Measurements from ENCODE around the gene IGF2.
A peak's percentile ranks its signal among the peaks of the same experiment; 100 is the strongest.

Gene IGF2

GRCh38 chr11:2169626-2170570 lies 30.7 kb upstream of the IGF2 start:
- DNase-seq: no peak

- no peak for DNase-seq
These were observed 29.8 kb upstream of the IGF2 start for GRCh38 chr11:2169005-2169378.

- DNase-seq: no peak
These were observed 29.3 kb upstream of the IGF2 start for GRCh38 chr11:2168286-2169004.

GRCh38 chr11:2167141-2168045 lies 28.2 kb upstream of the IGF2 start:
- no peak for DNase-seq

- DNase-seq: peak; percentile 22
These were observed 27.1 kb upstream of the IGF2 start for GRCh38 chr11:2166091-2166851.

GRCh38 chr11:2165571-2165970 lies 26.4 kb upstream of the IGF2 start:
- DNase-seq: no peak

GRCh38 chr11:2164861-2165555 lies 25.8 kb upstream of the IGF2 start:
- DNase-seq: no peak

GRCh38 chr11:2164081-2164480 lies 24.9 kb upstream of the IGF2 start:
- DNase-seq: no peak

- no peak for DNase-seq
These were observed 24.3 kb upstream of the IGF2 start for GRCh38 chr11:2163428-2163978.

- no peak for DNase-seq
These were observed 21.6 kb upstream of the IGF2 start, which contains the start of gene INS for GRCh38 chr11:2160736-2161259. Gene INS (minus strand): TSS chr11:2161209. CDS start chr11:2160971, 238 bp downstream.

- no peak for DNase-seq
These were observed 20.6 kb upstream of the IGF2 start for GRCh38 chr11:2159536-2160413.

- no peak for DNase-seq
These were observed 19.8 kb upstream of the IGF2 start for GRCh38 chr11:2158966-2159365.

GRCh38 chr11:2158296-2158737 lies 19.1 kb upstream of the IGF2 start:
- no peak for DNase-seq

GRCh38 chr11:2157294-2158040 lies 18.3 kb upstream of the IGF2 start:
- no peak for DNase-seq

- peak; percentile 44 for DNase-seq
These were observed 17.4 kb upstream of the IGF2 start for GRCh38 chr11:2156416-2157182.

- DNase-seq: no peak
These were observed 16.3 kb upstream of the IGF2 start for GRCh38 chr11:2155511-2155910.

- DNase-seq: no peak
These were observed 15.7 kb upstream of the IGF2 start for GRCh38 chr11:2154889-2155288.

GRCh38 chr11:2154195-2154585 lies 15.0 kb upstream of the IGF2 start:
- DNase-seq: no peak
